ENCODE data around the gene OR8G1.
"Not testable (repeated sequence)": the region's sequence is repeated elsewhere in the genome, so short reads cannot be mapped to it uniquely, and the experiment has no call there.

The OR8G1 gene

GRCh38 chr11:124211321-124211720 is 29.6 kb upstream of the OR8G1 start:
- no peak for DNase-seq (ENCODE audit: low read depth)
- TF ChIP-seq CTCF (conservative IDR thresholded peaks at IDR 0.05; ENCODE audit: low read depth, low read length): no peak
- H3K4me3 ChIP-seq (ENCODE audit: low read depth, low read length): no peak overlapping the region

- no peak for DNase-seq (ENCODE audit: low read depth)
- H3K4me3 ChIP-seq (ENCODE audit: low read depth, low read length): no peak overlapping the region
- TF ChIP-seq CTCF (conservative IDR thresholded peaks at IDR 0.05; ENCODE audit: low read depth, low read length): no peak
These were observed 26.9 kb upstream of the OR8G1 start for GRCh38 chr11:124214027-124214426.

- DNase-seq (ENCODE audit: low read depth): no peak
- TF ChIP-seq CTCF (conservative IDR thresholded peaks at IDR 0.05; ENCODE audit: low read depth, low read length): no peak
These were observed 21.8 kb upstream of the OR8G1 start for GRCh38 chr11:124219126-124219525.

GRCh38 chr11:124222407-124222806 is 18.5 kb upstream of the OR8G1 start:
- DNase-seq (ENCODE audit: low read depth): no peak
- H3K4me3 ChIP-seq (ENCODE audit: low read depth, low read length): no peak overlapping the region
- no peak for TF ChIP-seq CTCF (conservative IDR thresholded peaks at IDR 0.05; ENCODE audit: low read depth, low read length)

More at GRCh38 chr11:124219126-124219525, 21.8 kb upstream of the OR8G1 start:
- no peak overlapping the region for H3K4me3 ChIP-seq (ENCODE audit: low read depth, low read length)

GRCh38 chr11:124224618-124225423 is 16.1 kb upstream of the OR8G1 start:
- H3K4me3 ChIP-seq (ENCODE audit: low read depth, low read length): not testable (repeated sequence)
- DNase-seq (ENCODE audit: low read depth): peak; percentile 13

- H3K4me3 ChIP-seq (ENCODE audit: low read depth, low read length): no peak overlapping the region
- TF ChIP-seq CTCF (conservative IDR thresholded peaks at IDR 0.05; ENCODE audit: low read depth, low read length): no peak
- no peak for DNase-seq (ENCODE audit: low read depth)
These were observed 15.4 kb upstream of the OR8G1 start for GRCh38 chr11:124225471-124225870.

GRCh38 chr11:124233376-124233775 is 7.5 kb upstream of the OR8G1 start:
- no peak overlapping the region for H3K4me3 ChIP-seq (ENCODE audit: low read depth, low read length)
- DNase-seq (ENCODE audit: low read depth): no peak
- no peak for TF ChIP-seq CTCF (conservative IDR thresholded peaks at IDR 0.05; ENCODE audit: low read depth, low read length)

Data from choroid plexus epithelial cell (primary cell).